Lung (tissue), 12 donors: ENCODE data around the gene KLHL26. TPM values are rescaled to one million over a fixed set of nuclear protein-coding genes. Genes with fewer than 3 reads are reported as not detected.
A peak's percentile ranks its signal among the peaks of the same experiment; 100 is the strongest.
"Not testable (repeated sequence)": the region's sequence is repeated elsewhere in the genome, so short reads cannot be mapped to it uniquely, and the experiment has no call there.

ENCODE experiments used
- ATAC-seq: fragments of 200-7000 bp; cut with Tn5 transposase; one replicate; pipeline ENCODE4 v1.9.1; 2020; ENCODE audit warnings: moderate number of reproducible peaks; ENCODE audit not compliant: insufficient read depth, low FRiP score
- DNase-seq, 3 donors: peaks; one replicate each; pipeline ENCODE4 v3.0.0-alpha.2; 2013 to 2017
- H3K27ac ChIP-seq, 2 donors: one replicate each; pipeline ENCODE4 v1.5.1; 2013; ENCODE audit warnings: mild to moderate bottlenecking in 2 of 2, moderate library complexity in 2 of 2, control low read depth in 1 of 2, inconsistent platforms in 1 of 2, low read depth in 1 of 2, low read length in 1 of 2
- H3K27me3 ChIP-seq, 3 donors: one replicate each; pipeline ENCODE4 v1.5.1; 2013; ENCODE audit warnings: low read length in 2 of 3; ENCODE audit not compliant: control insufficient read depth in 3 of 3, insufficient read depth in 3 of 3
- H3K36me3 ChIP-seq, 4 donors: one replicate each; pipeline ENCODE4 v1.5.1; 2013; ENCODE audit warnings: low read length in 4 of 4, mild to moderate bottlenecking in 1 of 4, moderate library complexity in 1 of 4; ENCODE audit not compliant: control insufficient read depth in 4 of 4, insufficient read depth in 4 of 4
- H3K4me1 ChIP-seq, 5 donors: one replicate each; pipeline ENCODE4 v1.5.1; 2013; ENCODE audit warnings: low read length in 5 of 5, mild to moderate bottlenecking in 2 of 5, moderate library complexity in 1 of 5; ENCODE audit not compliant: control insufficient read depth in 5 of 5, insufficient read depth in 5 of 5
- H3K4me3 ChIP-seq: one replicate; pipeline ENCODE4 v1.5.1; 2013; ENCODE audit warnings: mild to moderate bottlenecking, control low read depth, moderate library complexity
- H3K9ac ChIP-seq, 2 donors: one replicate each; pipeline ENCODE4 v1.5.1; 2013; ENCODE audit warnings: low read length in 2 of 2, control low read depth in 1 of 2; ENCODE audit not compliant: insufficient read depth in 1 of 2
- H3K9me3 ChIP-seq, 4 donors: one replicate each; pipeline ENCODE4 v1.5.1; 2013; ENCODE audit warnings: low read length in 3 of 4, mild to moderate bottlenecking in 1 of 4, moderate library complexity in 1 of 4; ENCODE audit not compliant: control insufficient read depth in 4 of 4, insufficient read depth in 3 of 4
- WGBS, 2 donors: extraction: QIAGEN DNeasy Blood & Tissue Kit; methylation state at CpG; one replicate each; pipeline ENCODE4 v1.1.7; 2013; 5-methylcytosine and 5-hydroxymethylcytosine counted together
- polyA plus RNA-seq, 2 donors: library from polyadenylated mRNA; stranded (reverse); fragments of 200-250 nt; gene quantifications; one replicate each; pipeline ENCODE4 v1.2.1, GENCODE V29; 2013
- total RNA-seq, 2 donors: library from RNA; depleted of rRNA in 1 of 2; stranded (reverse); fragments of >200 nt in 1 of 2; gene quantifications; one replicate each; pipeline ENCODE4 v1.2.1, GENCODE V29; 2014 to 2021
- TF ChIP-seq, protein P1 (sequence below): IDR thresholded peaks from 2 replicates; pipeline ENCODE4 v1.5.1; 2012; ENCODE audit warnings: mild to moderate bottlenecking; ENCODE audit errors: control extremely low read depth, extremely low read depth
- donor health status: control.
- donor health status: control.
- donor health status: Bipolar disorder and iron deficiency.
- donor health status: healthy.
- donor health status: DM: yes; HTN: yes; CAD: no.

Gene KLHL26
- total and polyA plus RNA-seq, 4 donors = 4.1 to 18.0 (median 8.4) TPM

DNA sequence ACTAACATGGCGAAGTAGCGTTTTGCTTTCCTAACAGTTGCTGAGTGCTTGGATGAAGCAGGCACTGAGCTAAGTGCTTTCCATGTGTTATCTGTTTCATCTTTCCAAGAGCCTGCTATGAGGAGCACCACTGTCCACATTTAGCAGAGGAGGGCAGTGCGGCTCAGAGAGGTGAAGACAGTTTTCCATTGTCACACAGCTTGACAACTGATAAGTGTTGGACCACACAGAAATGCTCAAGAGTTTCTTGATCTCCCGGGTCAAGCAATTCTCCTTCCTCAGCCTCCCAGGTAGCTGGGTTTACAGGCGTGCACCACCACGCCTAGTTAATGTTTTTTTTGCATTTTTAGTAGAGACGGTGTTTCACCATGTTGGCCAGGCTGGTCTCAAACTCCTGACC lies 39.9 kb downstream of the KLHL26 start:
- peaks cover 0 to 2% (median 0%) of the 10 kb centered on the region in 4 donors for H3K36me3 ChIP-seq
- 78 to 88% methylated on average over 7 of the region's 7 CpGs for WGBS, 2 donors
- DNase-seq = no peak
- no peak for ATAC-seq
- H3K9ac ChIP-seq = no peak overlapping the region
- TF ChIP-seq, protein P1, sequence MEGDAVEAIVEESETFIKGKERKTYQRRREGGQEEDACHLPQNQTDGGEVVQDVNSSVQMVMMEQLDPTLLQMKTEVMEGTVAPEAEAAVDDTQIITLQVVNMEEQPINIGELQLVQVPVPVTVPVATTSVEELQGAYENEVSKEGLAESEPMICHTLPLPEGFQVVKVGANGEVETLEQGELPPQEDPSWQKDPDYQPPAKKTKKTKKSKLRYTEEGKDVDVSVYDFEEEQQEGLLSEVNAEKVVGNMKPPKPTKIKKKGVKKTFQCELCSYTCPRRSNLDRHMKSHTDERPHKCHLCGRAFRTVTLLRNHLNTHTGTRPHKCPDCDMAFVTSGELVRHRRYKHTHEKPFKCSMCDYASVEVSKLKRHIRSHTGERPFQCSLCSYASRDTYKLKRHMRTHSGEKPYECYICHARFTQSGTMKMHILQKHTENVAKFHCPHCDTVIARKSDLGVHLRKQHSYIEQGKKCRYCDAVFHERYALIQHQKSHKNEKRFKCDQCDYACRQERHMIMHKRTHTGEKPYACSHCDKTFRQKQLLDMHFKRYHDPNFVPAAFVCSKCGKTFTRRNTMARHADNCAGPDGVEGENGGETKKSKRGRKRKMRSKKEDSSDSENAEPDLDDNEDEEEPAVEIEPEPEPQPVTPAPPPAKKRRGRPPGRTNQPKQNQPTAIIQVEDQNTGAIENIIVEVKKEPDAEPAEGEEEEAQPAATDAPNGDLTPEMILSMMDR = no peak
- peaks cover 0 to 18% (median under 1%) of the 10 kb centered on the region in 5 donors for H3K4me1 ChIP-seq
- no peak overlapping the region for H3K4me3 ChIP-seq
- H3K27me3 ChIP-seq = no peaks in the 10 kb centered on the region
- no peaks in the 10 kb centered on the region for H3K9me3 ChIP-seq
- H3K27ac ChIP-seq = no peak overlapping the region

DNA sequence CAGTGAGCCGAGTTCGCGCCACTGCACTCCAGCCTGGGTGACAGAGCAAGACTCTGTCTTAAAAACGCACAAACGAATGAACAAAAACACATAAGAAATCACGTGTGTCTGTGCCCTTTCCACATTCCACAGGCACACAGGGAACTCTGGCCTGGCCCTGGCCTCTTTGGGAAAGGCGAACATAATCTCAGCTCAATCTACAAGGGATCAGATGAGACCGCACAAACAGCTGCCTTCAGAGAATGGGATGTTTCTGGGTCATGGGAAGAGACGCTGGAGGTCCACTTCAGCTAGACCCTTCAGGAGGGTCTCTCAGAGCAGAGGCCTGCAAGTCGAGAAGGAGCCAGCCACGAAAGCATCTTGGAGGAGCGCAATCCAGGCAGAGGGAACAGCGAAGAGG lies 40.3 kb downstream of the KLHL26 start:
- H3K4me1 ChIP-seq = peaks cover 0 to 13% (median 0%) of the 10 kb centered on the region in 5 donors
- no peak overlapping the region for H3K9ac ChIP-seq
- TF ChIP-seq, protein P1 = no peak
- H3K27ac ChIP-seq = no peak overlapping the region
- no peaks in the 10 kb centered on the region for H3K36me3 ChIP-seq
- WGBS, 2 donors = 75 to 85% methylated on average over 13 of the region's 13 CpGs
- H3K4me3 ChIP-seq = no peak overlapping the region
- no peaks in the 10 kb centered on the region for H3K27me3 ChIP-seq
- DNase-seq (no peak), ATAC-seq (no peak)
- no peaks in the 10 kb centered on the region for H3K9me3 ChIP-seq

GRCh38 chr19:18680148-18680547 lies 43.3 kb downstream of the KLHL26 start:
- ATAC-seq = not testable (repeated sequence)

GRCh38 chr19:18682807-18683108 lies 45.9 kb downstream of the KLHL26 start:
- no peak for DNase-seq
- H3K27ac ChIP-seq = peak overlapping the region in 1 of 2 donors; percentile 85
- H3K9me3 ChIP-seq = no peaks in the 10 kb centered on the region
- peak overlapping the region; percentile 42 for H3K4me3 ChIP-seq
- no peak for ATAC-seq
- peaks cover 0 to 20% (median 12%) of the 10 kb centered on the region in 5 donors for H3K4me1 ChIP-seq
- H3K36me3 ChIP-seq = peaks cover 0 to 2% (median 0%) of the 10 kb centered on the region in 4 donors
- H3K9ac ChIP-seq = no peak overlapping the region
- WGBS, 2 donors = 51 to 63% methylated on average over 8 of the region's 8 CpGs
- H3K27me3 ChIP-seq = no peaks in the 10 kb centered on the region
- TF ChIP-seq, protein P1 = no peak

More at GRCh38 chr19:18680148-18680547, 43.3 kb downstream of the KLHL26 start:
- not testable (repeated sequence) for H3K27me3 ChIP-seq, H3K9me3 ChIP-seq, DNase-seq, H3K27ac ChIP-seq, H3K4me3 ChIP-seq, H3K9ac ChIP-seq, H3K36me3 ChIP-seq
- 95 to 98% methylated on average over 1 of the region's 1 CpG for WGBS, 2 donors
- peaks cover 0 to 20% (median 10%) of the 10 kb centered on the region in 5 donors for H3K4me1 ChIP-seq
